ENCODE measurements around the gene HTT. TPM values are rescaled to one million over a fixed set of nuclear protein-coding genes. Genes with fewer than 3 reads are reported as not detected.

Gene HTT
- total RNA-seq, 3 donors from 2014 or later (not counting 1 experiment from before 2014, with no cell fraction given), result 132 to 175 (median 165) TPM

DNA sequence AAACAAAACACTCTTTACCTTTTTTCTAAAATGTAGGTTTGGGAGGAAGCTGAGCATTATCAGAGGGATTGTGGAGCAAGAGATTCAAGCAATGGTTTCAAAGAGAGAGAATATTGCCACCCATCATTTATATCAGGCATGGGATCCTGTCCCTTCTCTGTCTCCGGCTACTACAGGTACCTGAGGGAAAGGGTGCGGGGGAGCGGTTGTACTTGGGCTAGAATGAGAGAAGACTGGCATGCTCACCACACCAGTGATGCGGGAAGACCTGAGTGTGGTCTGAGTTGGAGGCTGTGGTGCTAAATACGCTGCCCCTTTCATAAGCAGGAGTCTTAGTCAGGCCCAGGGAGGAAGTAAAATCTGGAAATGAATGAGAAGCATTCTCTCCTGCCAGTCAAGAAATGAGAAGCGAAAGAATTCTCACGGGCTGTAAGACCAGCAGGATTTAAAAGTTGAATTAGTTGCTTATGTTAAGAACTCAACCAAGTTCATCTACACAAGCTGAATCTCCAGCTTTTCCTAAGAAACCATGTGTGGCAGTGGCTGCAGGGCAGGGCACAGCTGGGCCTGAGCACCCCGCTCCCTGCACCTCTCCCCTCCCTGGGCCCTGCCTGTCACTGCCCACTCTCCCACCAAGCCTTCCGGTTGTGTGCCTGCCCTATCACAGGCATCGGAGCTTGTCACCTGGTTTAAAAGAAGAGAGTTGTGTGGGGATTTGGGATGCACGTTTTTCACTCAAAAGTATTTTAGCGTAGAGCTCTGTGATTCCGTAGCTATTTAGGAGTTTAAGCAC, 149.7 kb downstream of the HTT start:
- H3K4me1 Mint-ChIP-seq, result peaks cover 32 to 49% of the 10 kb centered on the region in 2 donors
- Histone ChIP-seq H3K36me3 (ENCODE audit: control insufficient read depth, insufficient read depth, low read length) (peaks cover 80% of the 10 kb centered on the region), H3K27ac (ENCODE audit: low read length) (no peak overlapping the region), H3K4me3 (ENCODE audit: low read length) (no peak overlapping the region), H3K4me1 (ENCODE audit: control insufficient read depth, insufficient read depth, low read length) (peaks cover 39% of the 10 kb centered on the region), H3K9me3 (ENCODE audit: control insufficient read depth, insufficient read depth, low read length) (no peaks in the 10 kb centered on the region), H3K27me3 (ENCODE audit: control insufficient read depth, insufficient read depth, low read length) (no peaks in the 10 kb centered on the region)
- no peak for TF ChIP-seq CTCF (IDR thresholded peaks at IDR 0.05)
- 98% methylated on average over 12 of the region's 13 CpGs for whole genome bisulfite sequencing (ENCODE audit: insufficient coverage)
- no peak overlapping the region for H3K4me3 Mint-ChIP-seq
- intact Hi-C loops (cut with micrococcal nuclease), result no loop called here
- no peak for ATAC-seq
- H3K36me3 Mint-ChIP-seq, result peaks cover 5% of the 10 kb centered on the region
- peak overlapping the region in 1 of 2 donors; percentile 53 for H3K27ac Mint-ChIP-seq
- DNase-seq, result no peak
- H3K9me3 Mint-ChIP-seq, result no peaks in the 10 kb centered on the region
- H3K27me3 Mint-ChIP-seq (ENCODE audit: low read depth in 2 of 2), result no peaks in the 10 kb centered on the region

- no peaks in the 10 kb centered on the region for H3K9me3 Mint-ChIP-seq
- no peak for DNase-seq
- whole genome bisulfite sequencing (ENCODE audit: insufficient coverage), result 91% methylated on average over 22 of the region's 22 CpGs
- no peak overlapping the region for H3K27ac ChIP-seq (ENCODE audit: low read length)
- no peaks in the 10 kb centered on the region for H3K9me3 ChIP-seq (ENCODE audit: control insufficient read depth, insufficient read depth, low read length)
- H3K4me3 ChIP-seq (ENCODE audit: low read length), result no peak overlapping the region
- no peaks in the 10 kb centered on the region for H3K27me3 ChIP-seq (ENCODE audit: control insufficient read depth, insufficient read depth, low read length)
- no peaks in the 10 kb centered on the region for H3K27me3 Mint-ChIP-seq (ENCODE audit: low read depth in 2 of 2)
- H3K4me1 ChIP-seq (ENCODE audit: control insufficient read depth, insufficient read depth, low read length), result peaks cover 32% of the 10 kb centered on the region
- no peak for ATAC-seq
- intact Hi-C loops (cut with micrococcal nuclease), result no loop called here
- peaks cover 80% of the 10 kb centered on the region for H3K36me3 ChIP-seq (ENCODE audit: control insufficient read depth, insufficient read depth, low read length)
- peak overlapping the region in 1 of 2 donors; percentile 53 for H3K27ac Mint-ChIP-seq
- no peak for TF ChIP-seq CTCF (IDR thresholded peaks at IDR 0.05)
- peaks cover 12% of the 10 kb centered on the region for H3K36me3 Mint-ChIP-seq
- no peak overlapping the region for H3K4me3 Mint-ChIP-seq
- H3K4me1 Mint-ChIP-seq, result peaks cover 27 to 38% of the 10 kb centered on the region in 2 donors
Measured at GRCh38 chr4:3225071-3225850, 150.8 kb downstream of the HTT start.

GRCh38 chr4:3225936-3226335, 151.5 kb downstream of the HTT start:
- Histone ChIP-seq H3K27ac (ENCODE audit: low read length) (peak overlapping the region; percentile 27), H3K9me3 (ENCODE audit: control insufficient read depth, insufficient read depth, low read length) (no peaks in the 10 kb centered on the region), H3K27me3 (ENCODE audit: control insufficient read depth, insufficient read depth, low read length) (no peaks in the 10 kb centered on the region), H3K36me3 (ENCODE audit: control insufficient read depth, insufficient read depth, low read length) (peaks cover 80% of the 10 kb centered on the region), H3K4me1 (ENCODE audit: control insufficient read depth, insufficient read depth, low read length) (peaks cover 26% of the 10 kb centered on the region), H3K4me3 (ENCODE audit: low read length) (no peak overlapping the region)
- Mint-ChIP-seq H3K4me1 (peaks cover 21 to 31% of the 10 kb centered on the region in 2 donors), H3K4me3 (no peak overlapping the region), H3K27me3 (ENCODE audit: low read depth in 2 of 2) (no peaks in the 10 kb centered on the region), H3K27ac (peak overlapping the region in 1 of 2 donors; percentile 45), H3K36me3 (peaks cover 12% of the 10 kb centered on the region), H3K9me3 (no peaks in the 10 kb centered on the region)
- no peak for DNase-seq
- intact Hi-C loops (cut with micrococcal nuclease), result no loop called here
- no peak for ATAC-seq
- no peak for TF ChIP-seq CTCF (IDR thresholded peaks at IDR 0.05)
- 85% methylated on average over 9 of the region's 9 CpGs for WGBS (ENCODE audit: insufficient coverage)
